ENCODE results near the gene ANKRD37. TPM values are rescaled to one million over a fixed set of nuclear protein-coding genes. Genes with fewer than 3 reads are reported as not detected.

ANKRD37 gene
- total and polyA plus RNA-seq, 2 of the 8 experiments (the other 6 are each of a cell fraction or from before 2014, with no cell fraction given): 2.8 to 3.4 TPM

DNA sequence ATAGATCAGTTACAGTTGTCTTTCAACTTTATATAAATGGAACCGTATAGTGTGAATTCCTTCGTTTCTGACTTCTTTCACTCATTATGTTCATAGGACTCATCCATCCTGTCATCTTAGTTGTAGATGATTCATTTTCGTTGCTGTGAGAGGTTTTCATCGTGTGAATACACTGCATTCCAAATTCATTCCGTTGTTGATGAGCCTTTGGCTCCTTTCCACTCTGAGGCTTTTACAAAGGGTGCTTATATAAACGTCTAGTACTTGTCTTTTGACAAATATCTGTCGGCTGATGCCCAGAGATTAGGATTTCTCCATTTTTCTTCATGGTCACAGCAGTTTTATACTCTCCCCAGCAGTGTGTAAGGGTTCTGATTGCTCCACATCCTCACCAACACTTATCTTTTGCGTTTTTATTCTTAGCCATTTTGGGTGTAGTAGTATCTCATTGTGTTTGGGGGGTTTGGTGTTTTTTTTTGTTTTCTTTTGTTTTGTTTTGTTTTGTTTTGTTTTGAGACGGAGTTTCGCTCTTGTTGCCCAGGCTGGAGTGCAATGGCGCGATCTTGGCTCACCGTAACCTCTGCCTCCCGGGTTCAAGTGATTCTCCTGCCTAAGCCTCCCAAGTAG, 49.6 kb upstream of the ANKRD37 start (continued):
- TF ChIP-seq, protein P1, sequence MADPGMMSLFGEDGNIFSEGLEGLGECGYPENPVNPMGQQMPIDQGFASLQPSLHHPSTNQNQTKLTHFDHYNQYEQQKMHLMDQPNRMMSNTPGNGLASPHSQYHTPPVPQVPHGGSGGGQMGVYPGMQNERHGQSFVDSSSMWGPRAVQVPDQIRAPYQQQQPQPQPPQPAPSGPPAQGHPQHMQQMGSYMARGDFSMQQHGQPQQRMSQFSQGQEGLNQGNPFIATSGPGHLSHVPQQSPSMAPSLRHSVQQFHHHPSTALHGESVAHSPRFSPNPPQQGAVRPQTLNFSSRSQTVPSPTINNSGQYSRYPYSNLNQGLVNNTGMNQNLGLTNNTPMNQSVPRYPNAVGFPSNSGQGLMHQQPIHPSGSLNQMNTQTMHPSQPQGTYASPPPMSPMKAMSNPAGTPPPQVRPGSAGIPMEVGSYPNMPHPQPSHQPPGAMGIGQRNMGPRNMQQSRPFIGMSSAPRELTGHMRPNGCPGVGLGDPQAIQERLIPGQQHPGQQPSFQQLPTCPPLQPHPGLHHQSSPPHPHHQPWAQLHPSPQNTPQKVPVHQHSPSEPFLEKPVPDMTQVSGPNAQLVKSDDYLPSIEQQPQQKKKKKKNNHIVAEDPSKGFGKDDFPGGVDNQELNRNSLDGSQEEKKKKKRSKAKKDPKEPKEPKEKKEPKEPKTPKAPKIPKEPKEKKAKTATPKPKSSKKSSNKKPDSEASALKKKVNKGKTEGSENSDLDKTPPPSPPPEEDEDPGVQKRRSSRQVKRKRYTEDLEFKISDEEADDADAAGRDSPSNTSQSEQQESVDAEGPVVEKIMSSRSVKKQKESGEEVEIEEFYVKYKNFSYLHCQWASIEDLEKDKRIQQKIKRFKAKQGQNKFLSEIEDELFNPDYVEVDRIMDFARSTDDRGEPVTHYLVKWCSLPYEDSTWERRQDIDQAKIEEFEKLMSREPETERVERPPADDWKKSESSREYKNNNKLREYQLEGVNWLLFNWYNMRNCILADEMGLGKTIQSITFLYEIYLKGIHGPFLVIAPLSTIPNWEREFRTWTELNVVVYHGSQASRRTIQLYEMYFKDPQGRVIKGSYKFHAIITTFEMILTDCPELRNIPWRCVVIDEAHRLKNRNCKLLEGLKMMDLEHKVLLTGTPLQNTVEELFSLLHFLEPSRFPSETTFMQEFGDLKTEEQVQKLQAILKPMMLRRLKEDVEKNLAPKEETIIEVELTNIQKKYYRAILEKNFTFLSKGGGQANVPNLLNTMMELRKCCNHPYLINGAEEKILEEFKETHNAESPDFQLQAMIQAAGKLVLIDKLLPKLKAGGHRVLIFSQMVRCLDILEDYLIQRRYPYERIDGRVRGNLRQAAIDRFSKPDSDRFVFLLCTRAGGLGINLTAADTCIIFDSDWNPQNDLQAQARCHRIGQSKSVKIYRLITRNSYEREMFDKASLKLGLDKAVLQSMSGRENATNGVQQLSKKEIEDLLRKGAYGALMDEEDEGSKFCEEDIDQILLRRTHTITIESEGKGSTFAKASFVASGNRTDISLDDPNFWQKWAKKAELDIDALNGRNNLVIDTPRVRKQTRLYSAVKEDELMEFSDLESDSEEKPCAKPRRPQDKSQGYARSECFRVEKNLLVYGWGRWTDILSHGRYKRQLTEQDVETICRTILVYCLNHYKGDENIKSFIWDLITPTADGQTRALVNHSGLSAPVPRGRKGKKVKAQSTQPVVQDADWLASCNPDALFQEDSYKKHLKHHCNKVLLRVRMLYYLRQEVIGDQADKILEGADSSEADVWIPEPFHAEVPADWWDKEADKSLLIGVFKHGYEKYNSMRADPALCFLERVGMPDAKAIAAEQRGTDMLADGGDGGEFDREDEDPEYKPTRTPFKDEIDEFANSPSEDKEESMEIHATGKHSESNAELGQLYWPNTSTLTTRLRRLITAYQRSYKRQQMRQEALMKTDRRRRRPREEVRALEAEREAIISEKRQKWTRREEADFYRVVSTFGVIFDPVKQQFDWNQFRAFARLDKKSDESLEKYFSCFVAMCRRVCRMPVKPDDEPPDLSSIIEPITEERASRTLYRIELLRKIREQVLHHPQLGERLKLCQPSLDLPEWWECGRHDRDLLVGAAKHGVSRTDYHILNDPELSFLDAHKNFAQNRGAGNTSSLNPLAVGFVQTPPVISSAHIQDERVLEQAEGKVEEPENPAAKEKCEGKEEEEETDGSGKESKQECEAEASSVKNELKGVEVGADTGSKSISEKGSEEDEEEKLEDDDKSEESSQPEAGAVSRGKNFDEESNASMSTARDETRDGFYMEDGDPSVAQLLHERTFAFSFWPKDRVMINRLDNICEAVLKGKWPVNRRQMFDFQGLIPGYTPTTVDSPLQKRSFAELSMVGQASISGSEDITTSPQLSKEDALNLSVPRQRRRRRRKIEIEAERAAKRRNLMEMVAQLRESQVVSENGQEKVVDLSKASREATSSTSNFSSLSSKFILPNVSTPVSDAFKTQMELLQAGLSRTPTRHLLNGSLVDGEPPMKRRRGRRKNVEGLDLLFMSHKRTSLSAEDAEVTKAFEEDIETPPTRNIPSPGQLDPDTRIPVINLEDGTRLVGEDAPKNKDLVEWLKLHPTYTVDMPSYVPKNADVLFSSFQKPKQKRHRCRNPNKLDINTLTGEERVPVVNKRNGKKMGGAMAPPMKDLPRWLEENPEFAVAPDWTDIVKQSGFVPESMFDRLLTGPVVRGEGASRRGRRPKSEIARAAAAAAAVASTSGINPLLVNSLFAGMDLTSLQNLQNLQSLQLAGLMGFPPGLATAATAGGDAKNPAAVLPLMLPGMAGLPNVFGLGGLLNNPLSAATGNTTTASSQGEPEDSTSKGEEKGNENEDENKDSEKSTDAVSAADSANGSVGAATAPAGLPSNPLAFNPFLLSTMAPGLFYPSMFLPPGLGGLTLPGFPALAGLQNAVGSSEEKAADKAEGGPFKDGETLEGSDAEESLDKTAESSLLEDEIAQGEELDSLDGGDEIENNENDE (IDR thresholded peaks at IDR 0.05; ENCODE audit: insufficient replicate concordance, low read length): no peak
- TF ChIP-seq CHD2 (IDR thresholded peaks at IDR 0.05; ENCODE audit: low read length) (no peak), POLR2AphosphoS5 (IDR thresholded peaks at IDR 0.05; ENCODE audit: low read depth, low read length) (no peak), PHF8 (conservative IDR thresholded peaks at IDR 0.05; ENCODE audit: low read depth, low read length) (no peak), FOSL1 (IDR thresholded peaks at IDR 0.05; ENCODE audit: insufficient read depth, low read depth, low read length) (no peak), ZNF274 (IDR thresholded peaks at IDR 0.05; ENCODE audit: borderline replicate concordance, extremely low read depth, low read length) (no peak)

Data from H1 (cell line).